Thoracic aorta (tissue), 2 donors: Measurements from ENCODE around the gene SRRM4. TPM values are rescaled to one million over a fixed set of nuclear protein-coding genes. Genes with fewer than 3 reads are reported as not detected.

Experiments
- ATAC-seq: fragments of 150-250 bp; one replicate; pipeline ENCODE4 v1.8.0; 2017; ENCODE audit warnings: low read depth; ENCODE audit not compliant: insufficient number of reproducible peaks, low FRiP score
- DNase-seq: peaks from one replicate; pipeline ENCODE4 v3.0.0-alpha.2; 2020; ENCODE audit warnings: low spot score
- H3K27ac ChIP-seq, 2 donors: fragments of 200-600 bp; sonication (generic); 1 replicate in 1 of 2; 2 replicates in 1 of 2; pipeline ENCODE4 v1.5.1; 2016; ENCODE audit warnings: mild to moderate bottlenecking in 2 of 2, moderate library complexity in 2 of 2
- H3K27me3 ChIP-seq: fragments of 200-600 bp; sonication (generic); replicated peaks from 2 replicates; pipeline ENCODE4 v1.6.0; 2016; ENCODE audit warnings: mild to moderate bottlenecking; ENCODE audit not compliant: insufficient read depth
- H3K36me3 ChIP-seq: fragments of 200-600 bp; sonication (generic); one replicate; pipeline ENCODE4 v1.5.1; 2016
- H3K4me1 ChIP-seq, 2 donors: fragments of 200-600 bp; sonication (generic); 1 replicate in 1 of 2; 2 replicates in 1 of 2; pipeline versions ENCODE4 v1.5.1 to v1.6.0; 2016; ENCODE audit warnings: low read depth in 2 of 2, mild to moderate bottlenecking in 1 of 2; ENCODE audit not compliant: control insufficient read depth in 1 of 2
- H3K4me3 ChIP-seq: fragments of 200-600 bp; sonication (generic); 2 replicates; pipeline ENCODE4 v1.5.1; 2016; ENCODE audit warnings: mild to moderate bottlenecking
- H3K9me3 ChIP-seq: fragments of 200-600 bp; sonication (generic); 2 replicates; pipeline ENCODE4 v1.5.1; 2016
- total RNA-seq, 2 donors: library from RNA; depleted of rRNA; stranded (reverse); fragments of >200 nt; gene quantifications; one replicate each; pipeline versions ENCODE4 v1.1.0 to v1.2.3, GENCODE V29; 2016
- TF ChIP-seq, protein P1 (sequence below): fragments of 200-600 bp; sonication (generic); IDR thresholded peaks from one replicate; pipeline ENCODE4 v1.5.1; 2019; ENCODE audit warnings: antibody characterized with exemption

Gene SRRM4
- total RNA-seq, 2 donors from 2014 or later, result 0.21 TPM; not detected in 1

DNA sequence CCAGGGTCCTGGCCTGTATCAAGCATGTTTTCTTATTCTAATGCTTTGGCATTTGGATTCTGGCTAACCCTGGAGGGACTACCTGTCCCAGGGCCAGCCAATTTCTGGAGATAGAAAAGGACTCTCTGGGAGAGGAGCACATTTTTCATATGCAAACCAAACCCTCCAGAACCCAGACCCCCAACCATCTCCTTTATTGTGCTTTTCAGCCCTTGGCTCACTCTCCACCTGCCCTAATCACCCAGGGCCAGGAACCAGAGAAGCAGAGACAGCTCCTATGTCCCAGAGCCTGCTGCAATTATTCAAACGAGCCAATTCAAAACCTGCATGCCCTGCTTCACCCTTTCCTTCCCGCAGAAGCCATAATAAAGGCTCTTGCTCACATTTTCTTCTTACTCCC is 221.2 kb downstream of the SRRM4 start:
- no peak for DNase-seq
- TF ChIP-seq, protein P1, sequence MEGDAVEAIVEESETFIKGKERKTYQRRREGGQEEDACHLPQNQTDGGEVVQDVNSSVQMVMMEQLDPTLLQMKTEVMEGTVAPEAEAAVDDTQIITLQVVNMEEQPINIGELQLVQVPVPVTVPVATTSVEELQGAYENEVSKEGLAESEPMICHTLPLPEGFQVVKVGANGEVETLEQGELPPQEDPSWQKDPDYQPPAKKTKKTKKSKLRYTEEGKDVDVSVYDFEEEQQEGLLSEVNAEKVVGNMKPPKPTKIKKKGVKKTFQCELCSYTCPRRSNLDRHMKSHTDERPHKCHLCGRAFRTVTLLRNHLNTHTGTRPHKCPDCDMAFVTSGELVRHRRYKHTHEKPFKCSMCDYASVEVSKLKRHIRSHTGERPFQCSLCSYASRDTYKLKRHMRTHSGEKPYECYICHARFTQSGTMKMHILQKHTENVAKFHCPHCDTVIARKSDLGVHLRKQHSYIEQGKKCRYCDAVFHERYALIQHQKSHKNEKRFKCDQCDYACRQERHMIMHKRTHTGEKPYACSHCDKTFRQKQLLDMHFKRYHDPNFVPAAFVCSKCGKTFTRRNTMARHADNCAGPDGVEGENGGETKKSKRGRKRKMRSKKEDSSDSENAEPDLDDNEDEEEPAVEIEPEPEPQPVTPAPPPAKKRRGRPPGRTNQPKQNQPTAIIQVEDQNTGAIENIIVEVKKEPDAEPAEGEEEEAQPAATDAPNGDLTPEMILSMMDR, result no peak
- no peak overlapping the region for H3K4me3 ChIP-seq
- peaks cover 0 to 12% of the 10 kb centered on the region in 2 donors for H3K4me1 ChIP-seq
- ATAC-seq, result no peak
- no peaks in the 10 kb centered on the region for H3K27me3 ChIP-seq
- no peaks in the 10 kb centered on the region for H3K36me3 ChIP-seq
- no peaks in the 10 kb centered on the region for H3K9me3 ChIP-seq
- H3K27ac ChIP-seq, result no peak overlapping the region

DNA sequence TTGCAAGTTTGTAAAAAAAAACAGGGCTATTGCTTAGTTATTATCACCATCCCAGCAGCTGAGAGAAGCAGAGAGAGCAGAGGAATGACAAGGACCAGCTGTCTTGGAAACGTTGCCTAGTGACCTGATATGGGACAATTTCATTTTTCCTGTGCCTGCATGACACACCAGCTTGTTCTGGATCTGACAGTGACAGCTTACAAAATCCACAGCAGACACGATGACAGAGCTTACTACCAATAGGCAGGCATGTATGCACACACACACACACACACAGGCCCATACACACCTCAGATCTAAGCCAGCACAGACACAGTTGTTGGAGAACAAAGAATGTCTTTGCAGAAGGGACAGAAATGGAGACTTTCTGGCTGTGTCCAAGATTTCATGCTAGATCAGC is 222.8 kb downstream of the SRRM4 start:
- Histone ChIP-seq H3K4me3 (no peak overlapping the region), H3K4me1 (no peaks in the 10 kb centered on the region), H3K9me3 (no peaks in the 10 kb centered on the region), H3K36me3 (no peaks in the 10 kb centered on the region), H3K27me3 (no peaks in the 10 kb centered on the region), H3K27ac (no peak overlapping the region)
- TF ChIP-seq, protein P1, result no peak
- ATAC-seq, result no peak
- DNase-seq, result no peak

DNA sequence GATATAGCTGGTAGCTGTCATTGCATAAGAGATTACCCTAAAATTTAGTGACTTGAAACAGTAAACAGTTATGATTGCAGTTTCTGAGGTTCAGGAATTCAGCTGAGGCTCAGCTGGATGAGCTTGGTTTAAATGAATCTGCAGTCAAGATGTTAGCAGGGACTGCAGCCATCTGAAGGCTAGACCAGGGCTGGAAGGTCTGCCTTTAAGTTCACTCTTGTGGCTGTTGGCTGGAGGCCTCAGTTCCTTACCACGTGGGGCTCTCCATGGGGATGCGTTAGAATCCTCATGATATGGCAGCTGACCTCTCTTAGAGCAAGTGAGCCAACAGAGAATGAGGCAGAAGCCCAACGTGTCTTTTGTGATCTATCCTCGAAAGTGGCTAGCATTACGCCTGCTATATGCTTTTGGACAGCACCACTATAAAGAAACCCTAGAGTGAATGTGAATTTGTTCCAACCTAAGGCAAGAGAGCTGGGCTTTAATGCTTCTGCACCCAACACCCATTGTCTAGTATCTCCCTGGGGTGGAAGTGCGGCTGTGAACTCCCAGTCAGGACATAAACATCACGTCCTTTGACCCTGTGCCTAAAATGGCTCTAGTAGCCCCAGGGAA is 223.4 kb downstream of the SRRM4 start:
- TF ChIP-seq, protein P1, result no peak
- no peak overlapping the region for H3K27ac ChIP-seq
- DNase-seq, result no peak
- no peak overlapping the region for H3K4me3 ChIP-seq
- no peaks in the 10 kb centered on the region for H3K36me3 ChIP-seq
- no peaks in the 10 kb centered on the region for H3K9me3 ChIP-seq
- H3K27me3 ChIP-seq, result no peaks in the 10 kb centered on the region
- no peaks in the 10 kb centered on the region for H3K4me1 ChIP-seq
- ATAC-seq, result no peak

GRCh38 chr12:119206348-119207062 is 225.2 kb downstream of the SRRM4 start:
- no peak for ATAC-seq
- Histone ChIP-seq H3K27me3 (no peaks in the 10 kb centered on the region), H3K4me1 (no peaks in the 10 kb centered on the region), H3K27ac (no peak overlapping the region), H3K9me3 (no peaks in the 10 kb centered on the region), H3K4me3 (no peak overlapping the region), H3K36me3 (no peaks in the 10 kb centered on the region)
- TF ChIP-seq, protein P1, result no peak
- no peak for DNase-seq

DNA sequence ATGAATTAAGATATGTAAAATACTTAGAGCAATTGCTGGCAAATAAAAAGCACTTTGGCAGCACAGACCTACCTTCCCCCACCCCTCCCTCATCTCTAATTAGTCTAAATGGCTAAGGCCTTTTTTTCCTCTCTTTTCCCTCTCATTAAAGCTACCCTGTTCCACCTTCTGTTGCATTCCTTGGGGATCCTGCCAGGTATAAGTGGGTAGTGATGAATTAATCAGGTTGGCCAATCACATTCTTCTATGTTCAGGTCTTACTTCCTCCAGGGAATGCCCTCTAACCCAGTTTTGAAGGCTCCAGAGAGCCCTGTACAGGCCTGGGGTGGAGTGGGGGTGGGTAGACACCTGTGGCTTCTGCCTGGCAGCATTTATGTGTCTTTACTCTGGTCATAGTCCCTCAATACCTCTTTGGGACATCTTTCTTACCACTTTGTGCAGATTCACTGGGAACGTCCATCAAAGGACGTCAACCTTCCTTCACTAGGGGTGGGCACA is 225.8 kb downstream of the SRRM4 start:
- no peaks in the 10 kb centered on the region for H3K36me3 ChIP-seq
- H3K9me3 ChIP-seq, result no peaks in the 10 kb centered on the region
- TF ChIP-seq, protein P1, result no peak
- H3K4me1 ChIP-seq, result no peaks in the 10 kb centered on the region
- H3K27ac ChIP-seq, result no peak overlapping the region
- no peaks in the 10 kb centered on the region for H3K27me3 ChIP-seq
- no peak for DNase-seq
- no peak for ATAC-seq
- H3K4me3 ChIP-seq, result no peak overlapping the region
